IMR-90 (cell line): ENCODE measurements around the gene PHF20. TPM values are rescaled to one million over a fixed set of nuclear protein-coding genes. Genes with fewer than 3 reads are reported as not detected.
A peak's percentile ranks its signal among the peaks of the same experiment; 100 is the strongest.

Experiments used
- ATAC-seq: fragments of 200-7000 bp; cut with Tn5 transposase; 2 replicates; pipeline ENCODE4 v1.9.1; 2020; ENCODE audit warnings: low read depth, mild to moderate bottlenecking, moderate library complexity
- BruUV-seq: library from RNA; stranded (reverse); fragments of 400-500 nt; replicated peaks from 2 replicates; lab custom pipeline; 2021; lab: Mats Ljungman, UMichigan
- CTCF ChIA-PET: fragments of 300-600 bp; formaldehyde crosslinking; extraction: SDS; loops from one replicate; lab custom pipeline; 2021; ENCODE audit warnings: antibody characterized with exemption; lab: Yijun Ruan, JAX
- POLR2A ChIA-PET: fragments of 300-600 bp; sonication (Branson Sonifier 250); formaldehyde crosslinking; loops from one replicate; lab custom pipeline; 2022; ENCODE audit warnings: antibody characterized with exemption; ENCODE audit not compliant: unreplicated experiment; lab: Charles Lee
- DNase-seq: peaks from one replicate; pipeline ENCODE4 v3.0.0; 2013
- H2AFZ ChIP-seq: replicated peaks from 2 replicates; pipeline ENCODE3; 2013; ENCODE audit warnings: low read length, mild to moderate bottlenecking; ENCODE audit not compliant: poor library complexity
- H2AK5ac ChIP-seq: 2 replicates; pipeline ENCODE4 v1.6.1; 2013; ENCODE audit warnings: low read depth, low read length, inconsistent platforms
- H2AK9ac ChIP-seq: replicated peaks from 2 replicates; pipeline ENCODE3; 2013; ENCODE audit warnings: mild to moderate bottlenecking, low read depth, low read length, moderate library complexity; ENCODE audit not compliant: poor library complexity
- H2BK120ac ChIP-seq: 2 replicates; pipeline ENCODE4 v1.6.1; 2013; ENCODE audit warnings: low read depth, low read length, inconsistent platforms
- H2BK15ac ChIP-seq: 3 replicates; pipeline ENCODE4 v1.6.1; 2013; ENCODE audit warnings: low read depth, low read length, inconsistent platforms
- H2BK20ac ChIP-seq: 2 replicates; pipeline ENCODE4 v1.6.1; 2013; ENCODE audit warnings: low read depth, mild to moderate bottlenecking, inconsistent platforms, low read length, moderate library complexity
- H2BK5ac ChIP-seq: 2 replicates; pipeline ENCODE4 v1.6.1; 2013; ENCODE audit warnings: mild to moderate bottlenecking, low read depth, low read length, inconsistent platforms; ENCODE audit not compliant: poor library complexity, severe bottlenecking
- H3K14ac ChIP-seq: replicated peaks from 2 replicates; pipeline ENCODE4 v1.6.1; 2013; ENCODE audit warnings: low read depth, low read length, inconsistent platforms
- H3K18ac ChIP-seq: 2 replicates; pipeline ENCODE4 v1.6.1; 2013; ENCODE audit warnings: low read depth, low read length, control low read depth
- H3K23ac ChIP-seq: 2 replicates; pipeline ENCODE4 v1.6.1; 2013; ENCODE audit warnings: low read depth, low read length, inconsistent platforms
- H3K27ac ChIP-seq: 2 replicates; pipeline ENCODE4 v1.5.1; 2013; ENCODE audit warnings: mild to moderate bottlenecking, control low read depth, low read length; ENCODE audit not compliant: insufficient read depth
- H3K27me3 ChIP-seq: 2 replicates; pipeline ENCODE4 v1.6.1; 2013; ENCODE audit warnings: low read length; ENCODE audit not compliant: control insufficient read depth, insufficient read depth
- H3K36me3 ChIP-seq: 2 replicates; pipeline ENCODE4 v1.6.1; 2013; ENCODE audit warnings: low read length, mixed read lengths; ENCODE audit not compliant: control insufficient read depth, insufficient read depth
- H3K4ac ChIP-seq: 2 replicates; pipeline ENCODE4 v1.6.1; 2013; ENCODE audit warnings: low read depth, low read length, inconsistent platforms
- H3K4me1 ChIP-seq: 2 replicates; pipeline ENCODE4 v1.6.1; 2013; ENCODE audit warnings: low read length, mixed read lengths; ENCODE audit not compliant: control insufficient read depth, insufficient read depth
- H3K4me2 ChIP-seq: 2 replicates; pipeline ENCODE4 v1.6.1; 2013; ENCODE audit warnings: low read depth, mild to moderate bottlenecking, control low read depth, low read length, moderate library complexity
- H3K4me3 ChIP-seq: 2 replicates; pipeline ENCODE4 v1.5.1; 2013; ENCODE audit warnings: low read depth, mild to moderate bottlenecking, control low read depth, low read length, moderate library complexity; ENCODE audit not compliant: insufficient read depth
- H3K56ac ChIP-seq: 2 replicates; pipeline ENCODE4 v1.6.1; 2013; ENCODE audit warnings: low read length, inconsistent platforms; ENCODE audit not compliant: insufficient read depth; ENCODE audit errors: extremely low read depth
- H3K79me1 ChIP-seq, 2 experiments: 2 replicates each; pipeline ENCODE4 v1.6.1; 2013; ENCODE audit warnings: low read length in 2 of 2, inconsistent platforms in 1 of 2, low read depth in 1 of 2
- H3K9ac ChIP-seq: 2 replicates; pipeline ENCODE4 v1.6.1; 2013; ENCODE audit warnings: low read depth, low read length, control low read depth
- H3K9me1 ChIP-seq: 2 replicates; pipeline ENCODE4 v1.6.1; 2013; ENCODE audit warnings: low read length, inconsistent platforms; ENCODE audit not compliant: insufficient read depth
- H3K9me3 ChIP-seq: 2 replicates; pipeline ENCODE4 v1.6.1; 2013; ENCODE audit warnings: low read length; ENCODE audit not compliant: control insufficient read depth, insufficient read depth
- H4K20me1 ChIP-seq: 2 replicates; pipeline ENCODE4 v1.6.1; 2013; ENCODE audit warnings: low read length, inconsistent platforms; ENCODE audit not compliant: insufficient read depth
- H4K5ac ChIP-seq: 2 replicates; pipeline ENCODE4 v1.6.1; 2013; ENCODE audit warnings: mild to moderate bottlenecking, low read depth, low read length, control low read depth
- H4K8ac ChIP-seq, 2 experiments: 2 replicates each; pipeline ENCODE4 v1.6.1; 2013; ENCODE audit warnings: low read depth in 2 of 2, low read length in 2 of 2, control low read depth in 1 of 2, inconsistent platforms in 1 of 2
- H4K91ac ChIP-seq: 2 replicates; pipeline ENCODE4 v1.6.1; 2013; ENCODE audit warnings: low read depth, low read length, inconsistent platforms; ENCODE audit not compliant: insufficient read depth
- BHLHE40 ChIP-seq: fragments of 150-350 bp; IDR thresholded peaks from 2 replicates; pipeline ENCODE4 v1.6.1; 2016; ENCODE audit warnings: mild to moderate bottlenecking, low read depth, low read length
- CHD1 ChIP-seq: IDR thresholded peaks from 2 replicates; pipeline ENCODE4 v1.6.1; 2012; ENCODE audit warnings: low read depth, low read length, improper control_type of control experiment
- MAZ ChIP-seq: IDR thresholded peaks from 2 replicates; pipeline ENCODE4 v1.6.1; 2012; ENCODE audit warnings: low read depth, mild to moderate bottlenecking, low read length, improper control_type of control experiment, moderate library complexity, borderline replicate concordance
- POLR2A ChIP-seq: IDR thresholded peaks from 2 replicates; pipeline ENCODE4 v1.6.1; 2012; ENCODE audit warnings: mild to moderate bottlenecking, low read depth, low read length
- RAD21 ChIP-seq: IDR thresholded peaks from 2 replicates; pipeline ENCODE4 v1.6.1; 2012; ENCODE audit warnings: low read length, improper control_type of control experiment
- whole genome bisulfite sequencing, 2 experiments: methylation state at CpG; one replicate each; pipeline versions ENCODE4 v1.1.5 to v1.1.7; 2013; ENCODE audit warnings: missing lambda C conversion rate in 2 of 2; ENCODE audit not compliant: insufficient read length in 1 of 2; ENCODE audit errors: extremely low coverage in 2 of 2; 5-methylcytosine and 5-hydroxymethylcytosine counted together
- dilution Hi-C: fragments of 300-500 bp; cut with HindIII; formaldehyde crosslinking; loops from one replicate; pipeline ENCODE4 v1.14.3; 2018; ENCODE audit warnings: low sequenced_read_pairs; ENCODE audit not compliant: unreplicated experiment
- in situ Hi-C: fragments of 300-500 bp; cut with MboI; formaldehyde crosslinking; loops from 3 replicates; pipeline ENCODE4 v1.14.3; 2019; ENCODE audit warnings: low sequenced_read_pairs, inconsistent platforms, mixed read lengths
- intact Hi-C: fragments of 100-400 bp; cut with micrococcal nuclease; formaldehyde crosslinking; loops from 2 replicates; pipeline ENCODE4 v1.10.0; 2022
- polyA plus RNA-seq, 3 experiments: library from polyadenylated mRNA; depleted of rRNA; stranded (reverse); fragments of >200 nt; gene quantifications; 2 replicates each; pipeline ENCODE4 v1.2.3, GENCODE V29; 2012; ENCODE audit warnings: low replicate concordance in 1 of 3
- total RNA-seq: library from RNA; depleted of rRNA; stranded (reverse); fragments of >200 nt; gene quantifications from 2 replicates; pipeline ENCODE4 v1.2.3, GENCODE V29; 2012
- TF ChIP-seq, protein P1 (sequence below): fragments of 150-350 bp; IDR thresholded peaks from 2 replicates; pipeline ENCODE4 v1.6.1; 2016; ENCODE audit warnings: low read depth, mild to moderate bottlenecking, low read length, moderate library complexity, borderline replicate concordance
- TF ChIP-seq, protein P2 (sequence below): conservative IDR thresholded peaks from 2 replicates; pipeline ENCODE4 v1.5.1; 2012; ENCODE audit warnings: mild to moderate bottlenecking, low read depth, low read length, improper control_type of control experiment

Gene PHF20
- total and polyA plus RNA-seq, 2 of the 4 experiments (the other 2 are of a cell fraction): 22.0 to 22.5 TPM

DNA sequence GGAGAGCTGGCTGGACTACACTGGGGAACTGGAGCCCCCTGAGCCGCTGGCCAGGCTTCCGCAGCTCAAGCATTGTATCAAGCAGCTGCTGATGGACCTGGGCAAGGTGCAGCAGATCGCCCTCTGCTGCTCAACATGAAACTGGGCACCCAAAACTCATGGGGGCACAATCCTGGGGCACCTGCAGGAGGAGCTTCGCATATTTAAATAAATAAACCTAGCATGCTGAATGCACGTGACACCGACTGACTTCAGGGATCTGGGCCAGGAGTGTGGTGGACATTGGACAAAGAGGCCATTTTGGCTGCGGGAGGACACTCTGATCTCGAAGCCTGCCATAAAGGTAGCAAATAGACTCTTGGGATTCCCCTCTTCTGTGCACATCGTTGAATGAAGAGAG, 175.7 kb downstream of the PHF20 start:
- ATAC-seq (no peak; the same call in 1 of the 2 replicates), DNase-seq (peak; percentile 4)
- no peak overlapping the region for H2BK20ac ChIP-seq
- peaks cover 9% of the 10 kb centered on the region for H3K9me1 ChIP-seq
- in situ Hi-C loops (no loop called here), dilution Hi-C loops (no loop called here), intact Hi-C loops (no loop called here)
- peak overlapping the region; percentile 26; the same call in 1 of the 2 replicates for H3K27ac ChIP-seq
- peaks cover 4% of the 10 kb centered on the region for H3K4me1 ChIP-seq
- H3K4me3 ChIP-seq: no peak overlapping the region
- no peaks in the 10 kb centered on the region for H3K9me3 ChIP-seq
- H2BK5ac ChIP-seq: peak overlapping the region; percentile 24
- ChIA-PET POLR2A (no interaction called here), CTCF (interaction anchor here (0.7 kb wide), 1 partner anchor 46 kb away, joined by 3 read pairs; no protein-coding TSS in a partner anchor)
- H3K14ac ChIP-seq: no peak overlapping the region
- no peak overlapping the region for H4K8ac ChIP-seq
- H2BK15ac ChIP-seq: no peak overlapping the region
- H3K36me3 ChIP-seq: peaks cover 20% of the 10 kb centered on the region
- no peak overlapping the region for H4K91ac ChIP-seq
- H2AK9ac ChIP-seq: no peak overlapping the region
- 0 out of 2 replicates have a peak overlapping the region, but pooled peaks have one; percentile 49 for H2AK5ac ChIP-seq
- H3K27me3 ChIP-seq: no peaks in the 10 kb centered on the region
- WGBS, 2 experiments: 72% methylated on average over 3 of the region's 9 CpGs; no CpG with 5 or more reads in 1 of the 2 experiments
- TF ChIP-seq, protein P1, sequence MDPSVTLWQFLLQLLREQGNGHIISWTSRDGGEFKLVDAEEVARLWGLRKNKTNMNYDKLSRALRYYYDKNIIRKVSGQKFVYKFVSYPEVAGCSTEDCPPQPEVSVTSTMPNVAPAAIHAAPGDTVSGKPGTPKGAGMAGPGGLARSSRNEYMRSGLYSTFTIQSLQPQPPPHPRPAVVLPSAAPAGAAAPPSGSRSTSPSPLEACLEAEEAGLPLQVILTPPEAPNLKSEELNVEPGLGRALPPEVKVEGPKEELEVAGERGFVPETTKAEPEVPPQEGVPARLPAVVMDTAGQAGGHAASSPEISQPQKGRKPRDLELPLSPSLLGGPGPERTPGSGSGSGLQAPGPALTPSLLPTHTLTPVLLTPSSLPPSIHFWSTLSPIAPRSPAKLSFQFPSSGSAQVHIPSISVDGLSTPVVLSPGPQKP: no peak
- TF ChIP-seq BHLHE40 (no peak), MAZ (no peak), POLR2A (no peak), CHD1 (no peak), RAD21 (no peak)
- TF ChIP-seq, protein P2, sequence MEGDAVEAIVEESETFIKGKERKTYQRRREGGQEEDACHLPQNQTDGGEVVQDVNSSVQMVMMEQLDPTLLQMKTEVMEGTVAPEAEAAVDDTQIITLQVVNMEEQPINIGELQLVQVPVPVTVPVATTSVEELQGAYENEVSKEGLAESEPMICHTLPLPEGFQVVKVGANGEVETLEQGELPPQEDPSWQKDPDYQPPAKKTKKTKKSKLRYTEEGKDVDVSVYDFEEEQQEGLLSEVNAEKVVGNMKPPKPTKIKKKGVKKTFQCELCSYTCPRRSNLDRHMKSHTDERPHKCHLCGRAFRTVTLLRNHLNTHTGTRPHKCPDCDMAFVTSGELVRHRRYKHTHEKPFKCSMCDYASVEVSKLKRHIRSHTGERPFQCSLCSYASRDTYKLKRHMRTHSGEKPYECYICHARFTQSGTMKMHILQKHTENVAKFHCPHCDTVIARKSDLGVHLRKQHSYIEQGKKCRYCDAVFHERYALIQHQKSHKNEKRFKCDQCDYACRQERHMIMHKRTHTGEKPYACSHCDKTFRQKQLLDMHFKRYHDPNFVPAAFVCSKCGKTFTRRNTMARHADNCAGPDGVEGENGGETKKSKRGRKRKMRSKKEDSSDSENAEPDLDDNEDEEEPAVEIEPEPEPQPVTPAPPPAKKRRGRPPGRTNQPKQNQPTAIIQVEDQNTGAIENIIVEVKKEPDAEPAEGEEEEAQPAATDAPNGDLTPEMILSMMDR: 0 out of 2 replicates have a peak, but pooled peaks have one; percentile 24
- H2BK120ac ChIP-seq: no peak overlapping the region
- H3K4ac ChIP-seq: no peak overlapping the region
- H3K79me1 ChIP-seq: peaks cover 0 to 40% of the 10 kb centered on the region in 2 experiments; a peak in 3 of 4 replicates
- no peak overlapping the region for H3K4me2 ChIP-seq
- no peak overlapping the region for H4K5ac ChIP-seq
- no TSS peak for BruUV-seq
- H3K23ac ChIP-seq: no peak overlapping the region
- H3K18ac ChIP-seq: no peak overlapping the region
- H3K56ac ChIP-seq: no peak overlapping the region
- no peak overlapping the region for H2AFZ ChIP-seq
- H3K9ac ChIP-seq: no peak overlapping the region
- H4K20me1 ChIP-seq: peaks cover 7% of the 10 kb centered on the region
